GM10266 (cell line): ENCODE measurements around the gene TRPV5.

Source experiments
- DNase-seq: peaks from one replicate; pipeline ENCODE4 v3.0.0; 2012; ENCODE audit errors: extremely low spot score
- TF ChIP-seq, protein P1 (sequence below): IDR thresholded peaks from 2 replicates; pipeline ENCODE4 v1.5.1; 2012; ENCODE audit warnings: mild to moderate bottlenecking, low read depth; ENCODE audit not compliant: control insufficient read depth, insufficient read depth; ENCODE audit errors: missing control alignments

The TRPV5 gene

DNA sequence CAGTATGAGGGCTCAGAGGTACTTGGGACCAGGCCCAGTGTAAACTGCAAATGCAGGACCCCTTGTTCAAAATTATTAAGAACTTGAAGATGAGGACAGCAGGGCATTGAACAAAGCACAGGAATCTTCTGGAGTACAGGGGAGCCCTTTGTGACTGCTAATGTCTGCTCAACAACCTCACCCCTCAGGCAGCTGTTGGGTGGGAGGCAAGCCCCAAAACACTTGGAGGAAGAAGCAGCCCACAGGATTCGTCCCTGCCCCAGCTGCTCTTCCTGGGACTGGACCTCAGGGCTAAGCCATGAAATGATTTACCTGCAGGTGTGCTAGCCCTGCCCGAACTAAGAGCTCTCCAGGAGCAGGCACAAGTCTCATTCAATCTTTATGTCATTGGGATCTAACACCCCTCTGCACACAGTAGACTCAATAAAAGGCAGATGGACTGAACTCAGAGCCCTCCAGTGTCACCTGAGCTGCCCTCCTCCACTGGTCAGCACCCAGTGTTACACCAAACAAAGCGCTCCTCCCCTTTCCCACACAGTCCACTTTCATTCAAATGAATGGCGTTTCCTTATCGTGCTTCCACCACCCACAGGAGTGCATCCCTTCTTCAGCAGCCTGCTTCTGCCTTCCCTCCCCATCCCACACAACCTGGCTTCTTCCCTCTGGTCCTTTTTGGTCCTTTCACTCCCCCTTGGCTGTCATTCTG lies 1.0 kb downstream of the TRPV5 start:
- TF ChIP-seq, protein P1, sequence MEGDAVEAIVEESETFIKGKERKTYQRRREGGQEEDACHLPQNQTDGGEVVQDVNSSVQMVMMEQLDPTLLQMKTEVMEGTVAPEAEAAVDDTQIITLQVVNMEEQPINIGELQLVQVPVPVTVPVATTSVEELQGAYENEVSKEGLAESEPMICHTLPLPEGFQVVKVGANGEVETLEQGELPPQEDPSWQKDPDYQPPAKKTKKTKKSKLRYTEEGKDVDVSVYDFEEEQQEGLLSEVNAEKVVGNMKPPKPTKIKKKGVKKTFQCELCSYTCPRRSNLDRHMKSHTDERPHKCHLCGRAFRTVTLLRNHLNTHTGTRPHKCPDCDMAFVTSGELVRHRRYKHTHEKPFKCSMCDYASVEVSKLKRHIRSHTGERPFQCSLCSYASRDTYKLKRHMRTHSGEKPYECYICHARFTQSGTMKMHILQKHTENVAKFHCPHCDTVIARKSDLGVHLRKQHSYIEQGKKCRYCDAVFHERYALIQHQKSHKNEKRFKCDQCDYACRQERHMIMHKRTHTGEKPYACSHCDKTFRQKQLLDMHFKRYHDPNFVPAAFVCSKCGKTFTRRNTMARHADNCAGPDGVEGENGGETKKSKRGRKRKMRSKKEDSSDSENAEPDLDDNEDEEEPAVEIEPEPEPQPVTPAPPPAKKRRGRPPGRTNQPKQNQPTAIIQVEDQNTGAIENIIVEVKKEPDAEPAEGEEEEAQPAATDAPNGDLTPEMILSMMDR, result no peak
- DNase-seq, result no peak

DNA sequence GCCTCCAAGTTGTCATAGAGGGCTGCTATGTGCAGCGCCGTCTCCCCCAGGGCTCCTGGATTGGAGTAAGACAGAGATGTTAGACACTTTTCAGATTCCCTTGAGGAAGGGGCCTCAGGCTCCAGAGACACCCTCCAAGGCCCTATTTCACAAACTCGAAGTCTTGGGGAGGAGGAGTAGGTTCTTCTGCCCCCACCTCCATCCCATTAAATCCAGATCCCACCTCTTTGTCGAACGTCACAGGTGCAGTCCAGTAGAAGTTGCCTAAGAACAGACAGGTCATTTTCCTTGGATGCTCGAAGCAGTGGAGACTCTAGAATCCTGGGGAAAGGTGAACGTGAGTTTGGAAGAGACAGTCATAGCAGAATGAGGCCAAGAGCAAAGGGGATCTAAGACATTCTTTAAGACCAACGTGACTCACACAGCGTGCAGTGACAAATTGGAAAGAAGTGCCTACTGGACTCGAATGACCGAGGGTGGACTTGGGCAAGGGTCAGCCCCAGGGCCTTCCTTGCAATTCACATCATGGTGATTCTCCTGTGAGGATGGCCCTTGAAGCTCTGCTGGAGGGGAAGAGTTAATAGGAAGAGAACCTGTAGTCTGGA lies 3.3 kb downstream of the TRPV5 start:
- TF ChIP-seq, protein P1, result no peak
- DNase-seq, result no peak

DNA sequence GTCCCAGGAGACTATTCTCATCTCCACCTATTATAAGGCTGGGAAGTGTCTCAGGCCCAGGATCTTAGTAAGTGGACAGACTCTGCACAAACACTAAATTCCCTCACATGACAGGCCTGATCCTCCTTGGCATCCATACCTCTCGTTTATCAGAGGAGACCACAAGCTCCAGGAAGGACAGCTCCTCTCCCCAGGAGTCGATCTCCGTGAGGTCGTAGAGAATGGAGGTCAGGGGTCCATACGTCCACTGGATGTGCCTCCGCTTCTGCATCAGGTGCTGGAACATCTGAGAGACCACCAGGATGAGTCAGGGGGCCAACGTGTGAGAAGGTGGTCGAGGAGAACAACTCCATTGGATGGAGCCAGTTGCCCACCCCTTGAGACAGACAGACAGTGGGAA lies 5.6 kb downstream of the TRPV5 start:
- TF ChIP-seq, protein P1, result no peak
- no peak for DNase-seq

DNA sequence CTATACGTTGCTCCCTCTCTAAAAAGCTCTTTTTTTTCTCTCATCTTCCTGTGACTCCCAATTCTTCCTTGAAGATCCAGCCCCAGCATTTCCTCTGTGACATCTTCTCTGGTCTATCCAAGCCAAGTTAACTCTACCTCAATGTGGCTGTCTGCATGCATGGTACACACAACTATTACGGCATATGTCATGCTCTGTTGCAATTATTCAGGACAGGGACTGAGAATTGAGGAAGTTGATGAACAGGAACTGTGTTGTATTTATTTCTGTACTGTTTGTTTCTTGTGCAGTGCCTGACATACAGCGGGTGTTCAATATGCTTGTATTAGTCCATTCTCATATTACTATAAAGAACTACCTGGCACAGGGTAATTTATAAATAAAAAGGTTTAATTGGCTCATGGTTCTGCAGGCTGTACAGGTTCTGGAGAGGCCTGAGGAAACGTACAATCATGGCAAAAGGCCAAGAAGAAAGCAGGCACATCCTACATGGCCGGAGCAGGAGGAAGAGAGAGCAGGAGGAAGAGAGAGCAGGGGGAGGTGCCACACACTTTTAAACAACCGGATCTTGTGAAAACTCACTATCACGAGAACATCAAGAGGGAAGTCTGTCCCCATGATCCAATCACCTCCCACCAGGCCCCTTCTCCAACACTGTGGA lies 6.3 kb downstream of the TRPV5 start:
- TF ChIP-seq, protein P1, result no peak
- no peak for DNase-seq

DNA sequence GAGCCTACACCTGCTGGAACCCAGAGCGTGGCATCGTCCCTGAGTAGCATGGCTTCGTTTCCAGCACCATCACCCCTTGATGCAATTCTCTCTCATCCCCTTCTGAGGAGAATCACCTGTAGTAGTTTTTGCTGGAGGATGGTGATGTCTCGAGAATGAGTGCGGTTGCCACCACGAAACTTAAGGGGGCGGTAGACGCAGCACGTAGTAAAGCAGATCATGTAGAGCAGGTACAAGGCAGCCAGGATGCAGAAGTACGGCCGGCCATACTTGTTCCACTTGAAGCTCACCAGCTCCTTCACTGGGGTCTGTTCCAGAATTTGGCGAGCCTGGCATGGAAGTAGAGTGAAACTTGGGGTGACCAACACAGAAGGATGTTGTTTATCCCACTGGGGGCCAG lies 8.1 kb downstream of the TRPV5 start:
- DNase-seq, result no peak
- TF ChIP-seq, protein P1, result no peak

DNA sequence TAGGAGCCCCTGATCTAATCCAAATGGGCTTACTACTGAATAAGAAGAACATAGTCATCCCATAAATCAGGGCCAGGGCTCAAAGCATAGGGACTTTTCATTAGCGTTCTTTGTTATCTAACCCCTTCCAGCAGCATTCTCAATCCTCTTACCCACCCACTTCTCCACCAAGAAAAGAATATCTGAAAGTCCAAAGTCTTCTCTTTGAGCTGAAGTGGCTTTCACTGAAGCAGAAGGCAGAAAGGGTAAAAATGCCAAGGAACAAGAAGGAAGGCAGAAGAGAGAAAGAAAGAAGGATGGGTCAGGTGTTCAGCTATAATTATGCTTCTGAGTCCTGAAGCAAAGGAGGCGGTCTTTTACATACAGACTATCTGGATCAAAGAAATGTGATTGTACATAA lies 10.2 kb downstream of the TRPV5 start:
- DNase-seq, result no peak
- TF ChIP-seq, protein P1, result no peak

DNA sequence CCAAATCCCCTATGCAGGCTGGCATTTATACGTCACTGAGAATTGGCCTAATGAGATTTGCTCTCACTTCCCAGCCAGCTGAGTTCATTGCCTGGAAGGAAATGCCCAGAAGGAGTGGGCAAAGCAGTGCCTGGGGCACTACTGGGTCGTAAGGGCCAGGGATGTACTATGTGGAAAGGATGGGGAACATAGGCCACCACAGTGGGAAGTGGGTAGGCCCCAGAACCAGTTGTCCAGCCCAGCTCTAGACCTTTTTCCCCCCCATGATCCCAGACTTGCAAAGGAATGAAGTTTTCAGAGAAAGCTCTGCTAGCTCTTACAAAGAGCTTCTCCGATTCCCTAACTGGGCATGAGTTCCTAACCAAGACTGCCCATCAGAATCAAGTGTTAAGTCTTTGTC lies 13.9 kb downstream of the TRPV5 start:
- no peak for DNase-seq
- TF ChIP-seq, protein P1, result no peak
